Stomach (tissue), 4 donors: ENCODE results near the gene VIPAS39.
"Not testable (repeated sequence)": the region's sequence is repeated elsewhere in the genome, so short reads cannot be mapped to it uniquely, and the experiment has no call there.

Source experiments
- CTCF ChIP-seq, 7 experiments: fragments of 450-650 bp in 4 of 7; fragments of 200-600 bp in 3 of 7; sonication (generic) in 3 of 7; IDR thresholded peaks; one replicate each; pipeline ENCODE4 v1.5.1; 2016 to 2019; ENCODE audit warnings: antibody characterized with exemption in 7 of 7, control low read depth in 2 of 7, mild to moderate bottlenecking in 1 of 7
- POLR2A ChIP-seq, 4 donors: fragments of 450-650 bp; IDR thresholded peaks; one replicate each; pipeline ENCODE4 v1.6.1; 2016; ENCODE audit warnings: antibody characterized with exemption in 4 of 4, control low read depth in 2 of 4, mild to moderate bottlenecking in 1 of 4, moderate library complexity in 1 of 4
- POLR2AphosphoS5 ChIP-seq, 3 donors: sonication (generic); formaldehyde crosslinking; IDR thresholded peaks; one replicate each; pipeline ENCODE4 v1.6.1; 2016; ENCODE audit warnings: antibody characterized with exemption in 3 of 3

- TF ChIP-seq POLR2A, CTCF, POLR2AphosphoS5 (IDR thresholded peaks at IDR 0.05): not testable (repeated sequence)
Observed at GRCh38 chr14:77416098-77416497, 41.3 kb downstream of the VIPAS39 start.
